Aorta (tissue), 5 donors: Measurements from ENCODE around the gene LRRC4. TPM values are rescaled to one million over a fixed set of nuclear protein-coding genes. Genes with fewer than 3 reads are reported as not detected.

Experiments used
- ATAC-seq: fragments of 200-7000 bp; cut with Tn5 transposase; one replicate; pipeline ENCODE4 v1.9.1; 2022; ENCODE audit warnings: moderate library complexity; ENCODE audit not compliant: low FRiP score
- DNase-seq, 2 donors: peaks; one replicate each; pipeline ENCODE4 v3.0.0-alpha.2; 2020
- H3K27ac ChIP-seq, 2 donors: one replicate each; pipeline ENCODE4 v1.5.1; 2013; ENCODE audit warnings: low read length in 2 of 2, mild to moderate bottlenecking in 2 of 2, moderate library complexity in 2 of 2, control low read depth in 1 of 2, inconsistent platforms in 1 of 2, low read depth in 1 of 2
- H3K27me3 ChIP-seq, 2 donors: one replicate each; pipeline ENCODE4 v1.6.1; 2013; ENCODE audit warnings: control low read depth in 1 of 2, low read length in 1 of 2, mild to moderate bottlenecking in 1 of 2, moderate library complexity in 1 of 2; ENCODE audit not compliant: insufficient read depth in 2 of 2, control insufficient read depth in 1 of 2
- H3K36me3 ChIP-seq, 2 donors: one replicate each; pipeline ENCODE4 v1.6.1; 2013; ENCODE audit warnings: control low read depth in 1 of 2, low read length in 1 of 2, mild to moderate bottlenecking in 1 of 2; ENCODE audit not compliant: insufficient read depth in 2 of 2, control insufficient read depth in 1 of 2
- H3K4me1 ChIP-seq, 2 donors: one replicate each; pipeline ENCODE4 v1.6.1; 2013; ENCODE audit warnings: low read length in 2 of 2, control low read depth in 1 of 2, mild to moderate bottlenecking in 1 of 2, moderate library complexity in 1 of 2; ENCODE audit not compliant: insufficient read depth in 2 of 2, control insufficient read depth in 1 of 2
- H3K4me3 ChIP-seq, 2 donors: one replicate each; pipeline ENCODE4 v1.5.1; 2013; ENCODE audit warnings: low read length in 2 of 2, control low read depth in 1 of 2, mild to moderate bottlenecking in 1 of 2
- H3K9me3 ChIP-seq: one replicate; pipeline ENCODE4 v1.6.1; 2013; ENCODE audit warnings: mild to moderate bottlenecking, low read length; ENCODE audit not compliant: control insufficient read depth
- WGBS, 2 donors: extraction: QIAGEN DNeasy Blood & Tissue Kit; methylation state at CpG; one replicate each; pipeline ENCODE4 v1.1.7; 2013; 5-methylcytosine and 5-hydroxymethylcytosine counted together
- intact Hi-C, 2 donors: fragments of 100-400 bp; cut with DNase I; formaldehyde crosslinking; loops; one replicate each; pipeline versions ENCODE4 v1.14.2 to v1.15.0; 2022
- polyA plus RNA-seq, 2 donors: library from polyadenylated mRNA; stranded (reverse); fragments of 200-250 nt; gene quantifications; one replicate each; pipeline ENCODE4 v1.2.3, GENCODE V29; 2013
- total RNA-seq, 2 donors: library from RNA; stranded (reverse); fragmentation: NEBNext Ultra II Directional; extraction: Animal tissue kit (Norgen Biotek cat#: 25700); gene quantifications; one replicate each; pipeline ENCODE4 v1.2.1, GENCODE V29; 2021
- donor health status: healthy with polysubstance abuse.
- donor health status: Bipolar disorder and iron deficiency.
- donor health status: DM: no; HTN: no; CAD: no.
- donor health status: DM: no; HTN: no; CAD: no.
- donor health status: DM: yes; HTN: yes; CAD: no.

Gene LRRC4
- total and polyA plus RNA-seq, 4 donors: 0.13 to 11.2 (median 2.6) TPM

DNA sequence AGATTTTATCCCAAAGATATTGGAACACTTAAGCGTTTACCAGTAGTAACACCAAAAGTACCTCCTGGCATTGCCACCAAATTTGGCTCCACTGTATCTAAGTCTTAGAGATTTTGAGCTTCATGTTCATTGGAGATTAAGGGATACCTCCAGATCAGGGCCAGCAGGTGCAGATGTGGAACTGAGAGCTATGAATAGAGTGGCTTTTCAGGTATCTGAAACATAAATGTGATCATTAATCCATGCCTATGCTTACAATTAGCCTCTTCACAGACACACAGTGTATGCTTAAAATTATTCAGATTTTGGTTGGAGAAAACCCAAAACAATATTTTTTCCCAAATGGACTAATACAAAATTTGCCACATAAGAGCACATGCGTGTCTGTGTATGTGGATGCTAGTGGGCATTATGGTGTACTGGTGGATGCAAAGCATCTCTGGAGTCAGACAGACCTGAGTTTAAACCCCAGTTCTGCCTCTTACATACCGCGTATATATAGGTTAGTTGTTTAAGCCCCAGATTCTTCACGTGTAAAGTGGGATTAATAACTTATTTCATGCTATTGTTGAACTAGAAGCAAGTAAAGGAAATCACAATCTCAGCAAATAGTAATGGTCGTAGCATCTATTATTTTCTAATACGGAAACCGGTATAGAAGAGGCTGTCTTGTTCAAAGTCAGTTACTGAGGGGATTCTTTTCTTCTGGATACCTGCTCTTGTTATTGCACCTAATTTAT is 6.8 kb upstream of the LRRC4 start:
- Histone ChIP-seq H3K27me3 (no peaks in the 10 kb centered on the region), H3K27ac (no peak overlapping the region), H3K36me3 (no peaks in the 10 kb centered on the region), H3K9me3 (no peaks in the 10 kb centered on the region), H3K4me3 (no peak overlapping the region), H3K4me1 (no peaks in the 10 kb centered on the region)
- intact Hi-C loops: no loop called here
- ATAC-seq (no peak), DNase-seq (no peak)
- WGBS, 2 donors: 97% methylated on average over 8 of the region's 8 CpGs

DNA sequence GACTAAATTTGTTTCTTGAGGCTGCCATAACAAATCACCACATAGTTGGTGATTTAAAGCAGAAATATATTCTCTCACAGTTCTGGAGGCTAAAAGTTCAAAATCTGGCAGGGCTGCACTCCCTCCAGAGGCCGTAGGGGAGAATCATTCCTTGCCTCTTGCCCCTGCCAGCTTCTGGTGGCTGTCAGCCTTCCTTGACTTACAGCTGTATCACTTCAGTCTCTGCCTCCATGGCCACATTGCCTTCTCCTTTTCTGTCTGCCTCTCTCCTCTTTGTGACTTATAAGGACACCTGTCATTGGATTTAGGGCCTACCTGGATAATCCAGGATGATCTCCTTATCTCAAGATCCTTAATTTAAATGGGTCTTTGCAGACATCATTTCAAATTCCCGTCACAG is 5.8 kb upstream of the LRRC4 start:
- Histone ChIP-seq H3K4me1 (no peaks in the 10 kb centered on the region), H3K27me3 (no peaks in the 10 kb centered on the region), H3K27ac (no peak overlapping the region), H3K4me3 (no peak overlapping the region), H3K9me3 (no peaks in the 10 kb centered on the region), H3K36me3 (no peaks in the 10 kb centered on the region)
- DNase-seq: no peak
- no peak for ATAC-seq
- 92 to 96% methylated on average over 2 of the region's 2 CpGs for WGBS, 2 donors
- intact Hi-C loops: no loop called here

DNA sequence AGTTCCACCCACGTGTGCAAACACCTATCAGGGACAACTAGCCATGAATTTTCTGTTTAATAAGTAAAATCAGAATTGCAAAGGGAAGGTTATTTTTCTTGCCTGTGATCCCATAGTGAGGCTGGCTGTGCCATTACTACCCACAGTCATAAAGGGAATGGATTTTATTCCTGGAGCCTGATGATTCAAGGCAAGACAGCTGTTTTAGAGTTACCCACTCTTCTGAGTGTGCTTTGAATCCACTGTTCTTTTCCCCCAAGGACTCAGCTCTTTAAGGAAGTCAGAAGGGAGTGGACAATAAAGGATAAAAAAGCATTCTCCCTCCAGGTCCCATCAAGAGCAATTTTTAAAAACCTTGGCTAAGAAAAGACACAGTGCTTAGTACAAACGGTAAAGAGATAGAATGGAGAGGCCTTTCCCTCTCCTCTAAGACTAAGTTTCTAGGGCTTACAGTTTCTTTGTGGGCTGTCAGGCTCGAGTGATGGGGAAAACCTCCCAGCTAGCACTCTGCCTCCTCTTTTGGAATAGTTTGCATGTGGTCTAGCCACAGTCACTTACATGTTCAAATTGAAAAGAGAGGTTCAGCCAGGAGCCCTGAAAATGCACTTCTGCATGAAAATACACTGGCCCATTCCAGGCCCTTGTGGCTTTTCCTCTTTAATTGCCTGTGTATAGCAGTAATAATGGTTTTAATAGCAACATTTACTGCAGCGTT is 5.1 kb upstream of the LRRC4 start:
- H3K4me3 ChIP-seq: no peak overlapping the region
- no peak for ATAC-seq
- DNase-seq: no peak
- no peaks in the 10 kb centered on the region for H3K4me1 ChIP-seq
- WGBS, 2 donors: 89 to 94% methylated on average over 4 of the region's 4 CpGs
- H3K27me3 ChIP-seq: no peaks in the 10 kb centered on the region
- no peak overlapping the region for H3K27ac ChIP-seq
- no peaks in the 10 kb centered on the region for H3K36me3 ChIP-seq
- no peaks in the 10 kb centered on the region for H3K9me3 ChIP-seq
- intact Hi-C loops: no loop called here

DNA sequence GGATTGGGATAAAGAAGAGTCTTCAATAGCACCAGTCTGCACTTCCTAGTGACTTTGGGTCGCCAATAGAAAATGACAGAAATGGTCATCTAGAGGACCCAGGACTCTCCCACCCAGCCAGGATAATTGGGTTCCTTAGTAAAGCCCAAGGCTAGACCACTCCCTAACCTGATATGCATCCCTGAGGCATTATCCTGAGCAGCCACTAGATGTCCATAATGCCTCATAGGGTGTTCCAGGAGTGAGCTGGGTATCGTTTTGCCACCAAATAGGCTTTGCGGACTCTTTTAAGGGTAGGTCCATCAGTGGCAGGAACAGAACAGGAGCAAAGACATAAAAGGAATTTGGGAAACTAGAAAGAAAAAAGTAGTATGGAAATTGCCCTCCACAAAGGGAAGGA is 4.5 kb upstream of the LRRC4 start:
- H3K4me3 ChIP-seq: no peak overlapping the region
- intact Hi-C loops: no loop called here
- no peaks in the 10 kb centered on the region for H3K4me1 ChIP-seq
- 93 to 96% methylated on average over 3 of the region's 3 CpGs for WGBS, 2 donors
- no peak for DNase-seq
- H3K36me3 ChIP-seq: no peaks in the 10 kb centered on the region
- no peaks in the 10 kb centered on the region for H3K27me3 ChIP-seq
- no peak for ATAC-seq
- no peaks in the 10 kb centered on the region for H3K9me3 ChIP-seq
- no peak overlapping the region for H3K27ac ChIP-seq

DNA sequence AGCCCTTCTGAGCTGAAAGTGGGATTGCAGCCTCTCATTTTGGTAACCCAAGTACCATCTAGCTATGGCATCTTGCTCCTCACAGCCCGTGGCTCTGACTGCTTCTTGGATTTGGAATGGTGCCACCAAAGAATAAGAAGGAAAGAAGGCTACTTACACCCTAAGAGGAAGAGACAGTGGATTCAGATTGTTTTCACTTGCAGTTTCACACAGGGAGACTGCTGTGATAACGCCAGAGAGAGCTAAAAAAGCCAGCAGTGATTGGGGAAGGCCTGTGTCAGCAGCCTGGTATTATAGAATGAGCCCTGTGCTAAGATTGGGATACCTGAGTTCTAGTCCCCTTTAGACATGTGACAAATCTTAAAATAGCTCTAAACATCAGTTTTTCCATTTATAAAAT is 3.6 kb upstream of the LRRC4 start:
- H3K9me3 ChIP-seq: no peaks in the 10 kb centered on the region
- ATAC-seq (no peak), DNase-seq (no peak)
- H3K4me1 ChIP-seq: no peaks in the 10 kb centered on the region
- 51 to 60% methylated on average over 2 of the region's 2 CpGs for WGBS, 2 donors
- no peaks in the 10 kb centered on the region for H3K27me3 ChIP-seq
- H3K36me3 ChIP-seq: no peaks in the 10 kb centered on the region
- no peak overlapping the region for H3K27ac ChIP-seq
- no peak overlapping the region for H3K4me3 ChIP-seq
- intact Hi-C loops: no loop called here

DNA sequence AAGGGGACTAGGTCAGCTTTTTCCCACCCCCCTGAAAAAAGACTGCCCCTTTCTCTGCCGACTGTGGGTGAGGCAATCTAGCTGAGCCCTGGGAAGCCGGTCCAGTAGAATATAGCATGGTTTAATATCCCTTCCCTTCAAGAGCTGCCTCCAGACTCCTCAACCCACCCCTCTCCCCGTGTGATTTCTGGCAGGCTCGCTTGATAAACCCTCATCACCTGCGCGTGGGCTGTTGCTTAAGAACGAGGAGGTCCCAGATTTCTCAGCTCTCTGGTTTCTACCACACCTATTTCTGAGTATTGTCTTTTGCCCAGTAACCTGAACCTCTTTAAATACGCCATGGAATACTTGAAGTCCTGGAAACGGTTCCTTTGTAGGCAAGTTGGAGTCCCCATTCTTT is 2.0 kb upstream of the LRRC4 start:
- H3K4me3 ChIP-seq: no peak overlapping the region
- H3K27ac ChIP-seq: no peak overlapping the region
- H3K9me3 ChIP-seq: no peaks in the 10 kb centered on the region
- DNase-seq (no peak), ATAC-seq (no peak)
- no peaks in the 10 kb centered on the region for H3K36me3 ChIP-seq
- H3K4me1 ChIP-seq: no peaks in the 10 kb centered on the region
- intact Hi-C loops: no loop called here
- WGBS, 2 donors: 93 to 97% methylated on average over 9 of the region's 9 CpGs
- no peaks in the 10 kb centered on the region for H3K27me3 ChIP-seq

DNA sequence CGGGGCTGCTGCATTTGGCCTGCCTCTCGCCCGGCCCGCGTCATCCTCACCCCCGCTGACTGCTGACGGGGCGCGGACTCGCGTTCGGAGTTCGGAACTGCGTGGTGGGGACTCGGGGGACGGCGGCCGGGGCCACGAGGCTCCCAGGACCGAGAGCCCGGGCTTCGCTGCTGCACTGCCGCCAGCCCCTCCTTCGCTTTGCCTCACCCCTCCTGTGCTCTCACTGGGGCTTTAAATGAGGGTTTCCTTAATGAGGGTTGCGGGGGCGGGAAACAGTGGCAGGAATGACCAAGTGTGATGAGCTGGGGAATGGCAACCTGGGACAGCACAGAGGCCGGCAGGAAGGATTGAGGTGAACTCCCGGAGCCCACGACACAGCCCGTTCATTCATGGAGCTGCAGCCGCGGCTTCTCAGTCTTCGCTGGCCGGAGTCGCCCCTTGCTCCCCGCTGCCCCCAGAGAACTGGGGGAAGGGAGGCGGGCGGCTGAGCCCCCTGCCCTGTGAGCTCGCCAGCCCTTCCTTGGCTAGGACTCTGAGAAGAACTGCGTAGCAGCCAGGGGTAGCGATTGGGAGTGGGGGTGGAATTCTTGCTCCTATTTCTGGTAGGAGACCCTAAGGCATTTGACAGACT is 1.5 kb upstream of the LRRC4 start:
- no peak overlapping the region for H3K27ac ChIP-seq
- no peaks in the 10 kb centered on the region for H3K27me3 ChIP-seq
- H3K4me3 ChIP-seq: peak overlapping the region in 1 of 2 donors; percentile 57
- no peaks in the 10 kb centered on the region for H3K9me3 ChIP-seq
- 36 to 39% methylated on average over 38 to 41 of the region's 41 CpGs for WGBS, 2 donors
- peak in 1 of 2 donors; percentile 82 for DNase-seq
- intact Hi-C loops: no loop called here
- H3K4me1 ChIP-seq: no peaks in the 10 kb centered on the region
- peak; percentile 30 for ATAC-seq
- H3K36me3 ChIP-seq: no peaks in the 10 kb centered on the region

DNA sequence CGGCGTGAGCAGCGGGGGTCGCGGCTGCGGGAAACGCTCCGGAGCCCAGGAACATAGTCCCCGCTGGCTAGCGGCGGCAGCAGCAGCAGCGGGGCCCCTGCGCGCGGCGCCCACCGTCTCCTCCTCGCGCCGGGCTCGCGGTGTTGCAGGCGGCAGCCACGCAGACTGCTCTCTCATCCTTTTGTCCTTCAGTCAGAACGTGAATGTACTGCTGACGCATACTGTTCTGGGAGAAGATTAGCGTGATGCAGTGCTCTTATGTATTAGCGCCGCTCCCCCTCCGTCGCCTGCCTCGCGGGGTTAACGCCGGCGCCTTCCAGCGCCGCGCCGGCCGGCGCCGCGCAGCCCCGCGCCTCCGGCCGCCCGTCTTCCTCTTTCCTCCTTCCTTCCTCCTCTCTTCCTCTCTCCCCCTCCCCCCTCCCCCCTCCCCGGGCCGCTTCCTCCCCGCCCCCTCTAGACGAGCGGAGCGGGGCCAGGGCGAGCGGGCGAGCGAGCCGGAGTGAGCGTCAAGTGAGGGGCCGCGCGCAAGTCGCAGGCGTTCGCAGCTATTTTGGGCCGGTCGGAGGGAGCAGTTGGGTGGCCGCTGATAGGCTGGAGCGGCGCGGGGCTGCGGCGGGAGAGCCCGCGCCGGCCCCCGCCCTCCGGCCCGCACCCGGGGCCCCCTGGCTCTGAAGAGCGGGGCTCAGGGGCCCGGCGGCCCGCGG is 816 bp upstream of the LRRC4 start:
- peak; percentile 40 for ATAC-seq
- H3K27ac ChIP-seq: no peak overlapping the region
- H3K9me3 ChIP-seq: no peaks in the 10 kb centered on the region
- H3K27me3 ChIP-seq: no peaks in the 10 kb centered on the region
- peak overlapping the region; percentile 57 to 67 for H3K4me3 ChIP-seq
- DNase-seq: peak in 1 of 2 donors; percentile 78
- no peaks in the 10 kb centered on the region for H3K36me3 ChIP-seq
- WGBS, 2 donors: 1% methylated on average over 68 to 87 of the region's 87 CpGs
- intact Hi-C loops: no loop called here
- H3K4me1 ChIP-seq: no peaks in the 10 kb centered on the region
